ENCODE measurements around the gene PHC3.

The PHC3 gene

DNA sequence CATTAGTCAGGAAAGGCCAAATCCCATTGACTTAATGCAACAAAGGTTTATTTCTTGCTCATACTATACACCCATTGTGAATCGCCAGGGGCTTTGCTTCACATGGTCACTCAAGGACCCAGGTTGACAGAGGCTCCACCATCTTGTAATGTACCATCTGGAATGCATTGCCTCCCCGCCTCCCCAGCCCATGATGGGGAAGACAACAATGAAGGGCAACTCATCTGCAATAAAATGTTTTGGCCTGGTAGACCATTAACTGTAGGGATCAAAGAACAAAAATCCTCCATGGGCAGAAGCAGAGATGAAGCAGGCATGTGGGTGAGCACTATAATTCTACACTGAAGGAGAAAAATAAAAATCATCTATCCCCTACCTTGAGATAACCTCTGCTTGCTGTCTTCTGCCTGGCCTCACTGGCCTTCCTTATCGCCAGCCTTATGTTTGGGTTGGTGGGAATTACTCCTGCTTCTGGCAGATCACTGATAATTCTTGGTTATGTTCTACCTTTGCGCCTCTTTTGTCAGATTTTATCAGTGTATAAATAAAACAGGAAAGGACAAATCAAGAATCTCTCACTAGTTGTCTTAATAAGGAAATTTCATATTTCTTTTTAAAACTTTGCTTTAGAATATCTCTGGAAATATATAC, 106.0 kb downstream of the PHC3 start:
- no peak for TF ChIP-seq CTCF (IDR thresholded peaks at IDR 0.05; ENCODE audit: insufficient read depth, low read length, missing control alignments)

DNA sequence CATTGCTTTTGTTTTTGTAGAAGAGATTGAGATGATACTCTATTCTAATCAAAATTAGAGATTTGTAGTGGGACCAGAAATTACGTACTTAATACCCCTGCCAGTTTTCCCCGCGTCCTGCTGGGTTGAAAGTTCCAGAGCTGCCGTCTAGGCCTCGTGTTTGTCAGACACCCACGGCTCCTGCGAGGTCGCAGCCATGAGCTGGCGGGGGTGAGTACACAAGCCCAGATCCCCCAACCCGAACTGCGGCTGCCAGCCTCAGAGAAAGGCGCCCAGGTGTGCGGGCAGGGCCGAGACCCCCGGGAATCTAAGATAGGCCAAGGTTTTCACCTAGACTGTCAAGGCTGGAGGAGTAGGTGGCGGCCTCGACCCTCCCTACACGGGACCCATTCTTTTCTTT, 117.4 kb downstream of the PHC3 start:
- ChIA-PET POLR2A (no interaction called here), CTCF (no interaction called here)
- DNase-seq (ENCODE audit: low read depth, low spot score), result no peak
- no peak overlapping the region for H3K4me3 ChIP-seq (ENCODE audit: low read depth, low read length)
- TF ChIP-seq CTCF (IDR thresholded peaks at IDR 0.05; ENCODE audit: insufficient read depth, low read length, missing control alignments), result no peak

More for the DNA sequence above, 106.0 kb downstream of the PHC3 start:
- ChIA-PET CTCF (no interaction called here), POLR2A (no interaction called here)
- H3K4me3 ChIP-seq (ENCODE audit: low read depth, low read length), result no peak overlapping the region
- DNase-seq (ENCODE audit: low read depth, low spot score), result no peak

DNA sequence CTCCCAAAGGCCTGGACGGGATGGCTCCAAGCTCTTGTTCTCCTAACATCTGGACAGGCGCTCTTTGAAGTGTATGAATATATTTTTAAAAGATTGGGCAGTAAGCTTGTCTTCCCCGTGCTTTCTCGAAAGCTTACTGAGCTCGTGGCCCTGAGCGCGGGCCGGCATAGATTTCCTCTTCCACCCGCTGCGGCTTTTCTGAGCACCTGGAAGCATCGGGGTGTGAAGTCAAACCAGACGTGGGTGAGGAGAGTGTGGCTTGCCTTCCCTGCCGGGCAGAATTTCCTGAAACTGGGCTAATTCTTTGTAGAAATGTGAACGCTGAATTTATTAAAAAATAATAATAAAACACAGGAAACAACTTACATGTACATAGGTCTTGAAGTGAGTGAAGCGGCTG, 117.8 kb downstream of the PHC3 start:
- no peak for DNase-seq (ENCODE audit: low read depth, low spot score)
- ChIA-PET POLR2A (no interaction called here), CTCF (no interaction called here)
- TF ChIP-seq CTCF (IDR thresholded peaks at IDR 0.05; ENCODE audit: insufficient read depth, low read length, missing control alignments), result no peak
- H3K4me3 ChIP-seq (ENCODE audit: low read depth, low read length), result no peak overlapping the region

GRCh38 chr3:170062769-170063168, 118.8 kb downstream of the PHC3 start:
- POLR2A ChIA-PET, result no interaction called here
- TF ChIP-seq CTCF (IDR thresholded peaks at IDR 0.05; ENCODE audit: insufficient read depth, low read length, missing control alignments), result no peak
- no peak overlapping the region for H3K4me3 ChIP-seq (ENCODE audit: low read depth, low read length)
- CTCF ChIA-PET, result no interaction called here
- no peak for DNase-seq (ENCODE audit: low read depth, low spot score)

- CTCF ChIA-PET, result no interaction called here
- no peak overlapping the region for H3K4me3 ChIP-seq (ENCODE audit: low read depth, low read length)
- no peak for DNase-seq (ENCODE audit: low read depth, low spot score)
- POLR2A ChIA-PET, result no interaction called here
- no peak for TF ChIP-seq CTCF (IDR thresholded peaks at IDR 0.05; ENCODE audit: insufficient read depth, low read length, missing control alignments)
These were observed 119.5 kb downstream of the PHC3 start for GRCh38 chr3:170062068-170062467.

DNA sequence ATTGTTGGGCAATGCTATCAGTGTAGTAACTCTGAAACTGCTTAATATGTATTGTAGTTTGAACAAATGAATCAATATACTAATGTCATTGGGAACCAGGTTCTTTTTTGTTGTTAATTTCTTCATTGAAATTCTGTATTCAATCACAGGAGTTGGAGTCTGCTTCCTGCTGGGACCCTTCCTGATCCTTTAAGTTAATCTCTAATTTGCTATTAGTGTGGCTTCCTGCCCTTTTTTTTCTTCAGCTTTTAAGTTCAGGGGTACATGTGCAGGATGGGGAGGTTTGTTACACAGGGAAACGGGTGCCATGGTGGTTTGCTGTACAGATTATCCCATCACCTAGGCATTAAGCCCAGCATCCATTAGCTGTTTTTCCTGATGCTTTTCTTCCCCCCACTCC, 122.1 kb downstream of the PHC3 start:
- no peak for DNase-seq (ENCODE audit: low read depth, low spot score)
- POLR2A ChIA-PET, result no interaction called here
- CTCF ChIA-PET, result no interaction called here
- no peak overlapping the region for H3K4me3 ChIP-seq (ENCODE audit: low read depth, low read length)
- TF ChIP-seq CTCF (IDR thresholded peaks at IDR 0.05; ENCODE audit: insufficient read depth, low read length, missing control alignments), result no peak

Measured in AG04449 (cell line).